HuH-7.5 (cell line): ENCODE results near the gene FTH1.

Experiments used
- DNase-seq: peaks from one replicate; pipeline ENCODE4 v3.0.0; 2011; ENCODE audit warnings: low spot score

Gene FTH1

GRCh38 chr11:61948505-61948904 is 18.9 kb downstream of the FTH1 start:
- DNase-seq: peak; percentile 10

- peak; percentile 97 for DNase-seq
Observed at GRCh38 chr11:61947486-61948210, 19.8 kb downstream of the FTH1 start.

GRCh38 chr11:61946894-61947293 is 20.5 kb downstream of the FTH1 start:
- peak; percentile 10 for DNase-seq

GRCh38 chr11:61945191-61945590 is 22.2 kb downstream of the FTH1 start:
- DNase-seq: no peak

GRCh38 chr11:61940466-61940865 is 27.0 kb downstream of the FTH1 start:
- DNase-seq: no peak

GRCh38 chr11:61935861-61936260 is 31.6 kb downstream of the FTH1 start:
- DNase-seq: no peak

- DNase-seq: no peak
Observed at GRCh38 chr11:61930933-61931332, 36.5 kb downstream of the FTH1 start.

GRCh38 chr11:61928606-61929005 is 38.8 kb downstream of the FTH1 start:
- DNase-seq: no peak

- no peak for DNase-seq
Observed at GRCh38 chr11:61927501-61927900, 39.9 kb downstream of the FTH1 start.

GRCh38 chr11:61926235-61926634 is 41.2 kb downstream of the FTH1 start:
- no peak for DNase-seq

GRCh38 chr11:61925736-61926135 is 41.7 kb downstream of the FTH1 start:
- DNase-seq: no peak

- no peak for DNase-seq
Observed at GRCh38 chr11:61924064-61924455, 43.4 kb downstream of the FTH1 start.

GRCh38 chr11:61923166-61924063 is 44.0 kb downstream of the FTH1 start:
- DNase-seq: peak; percentile 94

- DNase-seq: peak; percentile 23
Observed at GRCh38 chr11:61922539-61922938, 44.9 kb downstream of the FTH1 start.

GRCh38 chr11:61921446-61921845 is 46.0 kb downstream of the FTH1 start:
- DNase-seq: peak; percentile 16

GRCh38 chr11:61919705-61920631 is 47.5 kb downstream of the FTH1 start:
- peak; percentile 33 for DNase-seq

- peak; percentile 27 for DNase-seq
Observed at GRCh38 chr11:61918938-61919704, 48.3 kb downstream of the FTH1 start.

- peak; percentile 29 for DNase-seq
Observed at GRCh38 chr11:61918251-61918937, 49.0 kb downstream of the FTH1 start.

GRCh38 chr11:61917334-61918109 is 49.9 kb downstream of the FTH1 start, which contains the start of gene RAB3IL1:
RAB3IL1 (minus strand) TSS chr11:61917566; CDS start chr11:61917367, 199 bp downstream.
- peak; percentile 95 for DNase-seq
